Keratinocyte (primary cell): ENCODE measurements around the gene KRTAP2-2.

Experiments used
- EZH2 ChIP-seq: IDR thresholded peaks from one replicate; pipeline ENCODE4 v1.6.1; 2012; ENCODE audit warnings: inconsistent platforms, mild to moderate bottlenecking, low read length, moderate library complexity
- TF ChIP-seq, protein P1 (sequence below), 3 experiments: IDR thresholded peaks in 1 of 3; conservative IDR thresholded peaks in 1 of 3; optimal IDR thresholded peaks in 1 of 3; 2 replicates in 2 of 3; 3 replicates in 1 of 3; pipeline versions ENCODE3 to v1.5.1; 2011; ENCODE audit warnings: low read length in 3 of 3, mild to moderate bottlenecking in 3 of 3, moderate library complexity in 2 of 3, control low read depth in 1 of 3, inconsistent platforms in 1 of 3; ENCODE audit not compliant: insufficient read depth in 2 of 3; ENCODE audit errors: extremely low read depth in 1 of 3

DNA sequence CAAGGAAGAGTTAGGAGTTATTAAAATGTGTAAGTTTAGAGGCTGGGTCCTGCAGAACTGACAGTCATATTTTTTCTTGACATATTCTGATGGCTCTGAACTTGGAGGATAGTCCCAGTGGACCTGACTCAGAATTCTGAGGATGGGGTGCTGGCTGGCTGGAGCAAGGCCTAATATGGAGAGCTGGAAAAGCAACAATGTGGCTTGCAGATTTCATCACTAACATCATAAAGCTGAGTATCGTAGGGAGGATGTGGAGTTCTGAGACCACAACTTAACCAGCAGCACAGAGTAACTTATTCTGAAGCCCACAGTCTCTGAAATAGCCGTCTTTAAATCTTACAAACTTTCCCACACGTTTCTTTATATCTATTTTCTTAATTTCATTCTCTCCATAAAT is 30.3 kb downstream of the KRTAP2-2 start:
- TF ChIP-seq, protein P1, sequence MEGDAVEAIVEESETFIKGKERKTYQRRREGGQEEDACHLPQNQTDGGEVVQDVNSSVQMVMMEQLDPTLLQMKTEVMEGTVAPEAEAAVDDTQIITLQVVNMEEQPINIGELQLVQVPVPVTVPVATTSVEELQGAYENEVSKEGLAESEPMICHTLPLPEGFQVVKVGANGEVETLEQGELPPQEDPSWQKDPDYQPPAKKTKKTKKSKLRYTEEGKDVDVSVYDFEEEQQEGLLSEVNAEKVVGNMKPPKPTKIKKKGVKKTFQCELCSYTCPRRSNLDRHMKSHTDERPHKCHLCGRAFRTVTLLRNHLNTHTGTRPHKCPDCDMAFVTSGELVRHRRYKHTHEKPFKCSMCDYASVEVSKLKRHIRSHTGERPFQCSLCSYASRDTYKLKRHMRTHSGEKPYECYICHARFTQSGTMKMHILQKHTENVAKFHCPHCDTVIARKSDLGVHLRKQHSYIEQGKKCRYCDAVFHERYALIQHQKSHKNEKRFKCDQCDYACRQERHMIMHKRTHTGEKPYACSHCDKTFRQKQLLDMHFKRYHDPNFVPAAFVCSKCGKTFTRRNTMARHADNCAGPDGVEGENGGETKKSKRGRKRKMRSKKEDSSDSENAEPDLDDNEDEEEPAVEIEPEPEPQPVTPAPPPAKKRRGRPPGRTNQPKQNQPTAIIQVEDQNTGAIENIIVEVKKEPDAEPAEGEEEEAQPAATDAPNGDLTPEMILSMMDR (optimal IDR thresholded peaks at IDR 0.05 in 1 of 3, IDR thresholded peaks at IDR 0.05 in 1 of 3, conservative IDR thresholded peaks at IDR 0.05 in 1 of 3; ENCODE audit: extremely low read depth in 1 of 3, insufficient read depth in 2 of 3, low read length in 3 of 3) = no peak
- no peak for TF ChIP-seq EZH2
